Ovary (tissue), 3 donors: ENCODE measurements around the gene IL6R.

Source experiments
- POLR2A ChIP-seq: fragments of 450-650 bp; IDR thresholded peaks from one replicate; pipeline ENCODE4 v1.6.1; 2017; ENCODE audit warnings: antibody characterized with exemption, mild to moderate bottlenecking, moderate library complexity
- TF ChIP-seq, protein P1 (sequence below), 3 donors: fragments of 450-650 bp in 2 of 3; fragments of 200-600 bp in 1 of 3; IDR thresholded peaks; one replicate each; pipeline versions ENCODE4 v1.5.1 to v1.8.0; 2016 to 2022; ENCODE audit warnings: antibody characterized with exemption in 3 of 3, mild to moderate bottlenecking in 1 of 3
- donor health status: DM: no; HTN: no; CAD: no.

DNA sequence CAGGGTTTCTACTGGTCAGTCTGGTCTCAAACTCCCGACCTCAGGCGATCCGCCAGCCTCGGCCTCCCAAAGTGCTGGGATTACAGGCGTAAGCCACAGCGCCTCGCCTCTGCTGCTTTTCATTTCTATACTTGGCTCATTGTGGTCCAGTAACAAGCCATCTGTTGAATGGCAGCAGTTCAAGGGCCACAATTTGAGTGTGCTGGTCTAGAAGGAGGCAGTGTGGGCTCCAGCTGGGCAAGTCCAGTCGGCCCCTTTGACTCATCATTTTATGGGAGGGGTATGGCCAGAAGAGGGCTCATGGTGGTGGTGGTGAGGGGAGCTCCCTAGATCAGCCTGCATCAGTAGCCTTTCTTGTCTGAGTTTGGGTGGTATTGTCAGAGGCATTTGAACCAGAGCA, 46.6 kb upstream of the IL6R start:
- TF ChIP-seq, protein P1, sequence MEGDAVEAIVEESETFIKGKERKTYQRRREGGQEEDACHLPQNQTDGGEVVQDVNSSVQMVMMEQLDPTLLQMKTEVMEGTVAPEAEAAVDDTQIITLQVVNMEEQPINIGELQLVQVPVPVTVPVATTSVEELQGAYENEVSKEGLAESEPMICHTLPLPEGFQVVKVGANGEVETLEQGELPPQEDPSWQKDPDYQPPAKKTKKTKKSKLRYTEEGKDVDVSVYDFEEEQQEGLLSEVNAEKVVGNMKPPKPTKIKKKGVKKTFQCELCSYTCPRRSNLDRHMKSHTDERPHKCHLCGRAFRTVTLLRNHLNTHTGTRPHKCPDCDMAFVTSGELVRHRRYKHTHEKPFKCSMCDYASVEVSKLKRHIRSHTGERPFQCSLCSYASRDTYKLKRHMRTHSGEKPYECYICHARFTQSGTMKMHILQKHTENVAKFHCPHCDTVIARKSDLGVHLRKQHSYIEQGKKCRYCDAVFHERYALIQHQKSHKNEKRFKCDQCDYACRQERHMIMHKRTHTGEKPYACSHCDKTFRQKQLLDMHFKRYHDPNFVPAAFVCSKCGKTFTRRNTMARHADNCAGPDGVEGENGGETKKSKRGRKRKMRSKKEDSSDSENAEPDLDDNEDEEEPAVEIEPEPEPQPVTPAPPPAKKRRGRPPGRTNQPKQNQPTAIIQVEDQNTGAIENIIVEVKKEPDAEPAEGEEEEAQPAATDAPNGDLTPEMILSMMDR (IDR thresholded peaks at IDR 0.05): no peak
- no peak for TF ChIP-seq POLR2A
